NCI-H2196 (cell line): ENCODE results near the gene ASTN2.

ENCODE experiments used
- DNase-seq: peaks from one replicate; lab custom pipeline; 2025; ENCODE audit not compliant: unreplicated experiment; lab: John Stamatoyannopoulos, UW

Gene ASTN2

GRCh38 chr9:117303643-117304230, 111.1 kb downstream of the ASTN2 start:
- DNase-seq: no peak

GRCh38 chr9:117302487-117302886, 112.4 kb downstream of the ASTN2 start:
- no peak for DNase-seq

GRCh38 chr9:117300371-117301110, 114.3 kb downstream of the ASTN2 start:
- DNase-seq: no peak

- no peak for DNase-seq
These were observed 118.4 kb downstream of the ASTN2 start for GRCh38 chr9:117296453-117296852.

GRCh38 chr9:117293206-117294114, 121.4 kb downstream of the ASTN2 start:
- no peak for DNase-seq

GRCh38 chr9:117290856-117291622, 123.8 kb downstream of the ASTN2 start:
- DNase-seq: no peak

- DNase-seq: no peak
These were observed 124.5 kb downstream of the ASTN2 start for GRCh38 chr9:117290306-117290840.

- DNase-seq: no peak
These were observed 128.6 kb downstream of the ASTN2 start for GRCh38 chr9:117286245-117286644.

GRCh38 chr9:117284414-117284813, 130.4 kb downstream of the ASTN2 start:
- DNase-seq: no peak

GRCh38 chr9:117282541-117282940, 132.3 kb downstream of the ASTN2 start:
- DNase-seq: no peak

GRCh38 chr9:117278471-117279035, 136.3 kb downstream of the ASTN2 start:
- DNase-seq: no peak

- no peak for DNase-seq
These were observed 136.8 kb downstream of the ASTN2 start for GRCh38 chr9:117278020-117278419.

GRCh38 chr9:117276444-117276843, 138.4 kb downstream of the ASTN2 start:
- DNase-seq: peak; percentile 46

GRCh38 chr9:117273612-117274011, 141.2 kb downstream of the ASTN2 start:
- DNase-seq: no peak

- DNase-seq: no peak
These were observed 145.9 kb downstream of the ASTN2 start for GRCh38 chr9:117268847-117269446.

- no peak for DNase-seq
These were observed 147.9 kb downstream of the ASTN2 start for GRCh38 chr9:117266855-117267497.

- DNase-seq: no peak
These were observed 149.6 kb downstream of the ASTN2 start for GRCh38 chr9:117265253-117265652.

- DNase-seq: no peak
These were observed 156.5 kb downstream of the ASTN2 start for GRCh38 chr9:117258184-117258866.

- no peak for DNase-seq
These were observed 161.6 kb downstream of the ASTN2 start for GRCh38 chr9:117253261-117253660.
